ENCODE results near the gene OR11H6. TPM values are rescaled to one million over a fixed set of nuclear protein-coding genes. Genes with fewer than 3 reads are reported as not detected.

Gene OR11H6
- total and polyA plus RNA-seq, 2 donors (not counting 3 experiments of a cell fraction or from before 2014, with no cell fraction given) = not detected

GRCh38 chr14:20177433-20177974 lies 46.0 kb upstream of the OR11H6 start:
- Histone ChIP-seq H3K36me3 (ENCODE audit: control insufficient read depth in 2 of 2, extremely low read depth in 1 of 2, insufficient read depth in 2 of 2, low read length in 2 of 2) (no peaks in the 10 kb centered on the region), H3K9ac (replicated peaks; ENCODE audit: extremely low read depth, insufficient read depth, low read length) (no peak overlapping the region), H3K4me1 (ENCODE audit: control insufficient read depth, extremely low read depth, insufficient read depth, low read length) (no peaks in the 10 kb centered on the region), H3K4me3 (replicated peaks in 1 of 3; ENCODE audit: insufficient read depth in 1 of 3, low read depth in 1 of 3, low read length in 3 of 3) (no peak overlapping the region), H3K79me2 (ENCODE audit: control insufficient read depth, insufficient read depth, low read length) (no peaks in the 10 kb centered on the region), H3K9me1 (replicated peaks; ENCODE audit: control insufficient read depth, extremely low read depth, insufficient read depth, low read length) (no peaks in the 10 kb centered on the region), H3K27ac (ENCODE audit: insufficient read depth, low read depth, low read length) (no peak overlapping the region), H3K4me2 (ENCODE audit: insufficient read depth, low read length) (no peak overlapping the region), H3K27me3 (ENCODE audit: control insufficient read depth in 2 of 2, insufficient read depth in 2 of 2, low read length in 2 of 2) (no peaks in the 10 kb centered on the region), H4K20me1 (replicated peaks; ENCODE audit: control insufficient read depth, extremely low read depth, insufficient read depth, low read length) (no peaks in the 10 kb centered on the region), H3K9me3 (replicated peaks; ENCODE audit: control insufficient read depth, insufficient read depth, low read length) (peaks cover 3% of the 10 kb centered on the region), H2AFZ (ENCODE audit: low read depth, low read length) (no peak overlapping the region)
- TF ChIP-seq EZH2 (IDR thresholded peaks at IDR 0.05; ENCODE audit: borderline replicate concordance, low read depth, low read length, severe bottlenecking) (no peak), MYC (IDR thresholded peaks at IDR 0.05; ENCODE audit: low read depth, low read length) (no peak), POLR2A (IDR thresholded peaks at IDR 0.05; ENCODE audit: low read depth, low read length) (no peak), FOS (IDR thresholded peaks at IDR 0.05; ENCODE audit: borderline replicate concordance, insufficient read depth, low read length) (no peak), JUN (IDR thresholded peaks at IDR 0.05; ENCODE audit: borderline replicate concordance, insufficient read depth, insufficient read length, low read depth) (no peak), GATA2 (IDR thresholded peaks at IDR 0.05; ENCODE audit: insufficient read depth, insufficient read length, low read depth, low read length) (no peak), POLR2AphosphoS5 (IDR thresholded peaks at IDR 0.05; ENCODE audit: insufficient read depth, low read depth, low read length) (no peak)
- TF ChIP-seq, protein P1, sequence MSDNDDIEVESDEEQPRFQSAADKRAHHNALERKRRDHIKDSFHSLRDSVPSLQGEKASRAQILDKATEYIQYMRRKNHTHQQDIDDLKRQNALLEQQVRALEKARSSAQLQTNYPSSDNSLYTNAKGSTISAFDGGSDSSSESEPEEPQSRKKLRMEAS (IDR thresholded peaks at IDR 0.05; ENCODE audit: insufficient read depth, insufficient read length) = no peak
- intact Hi-C loops (cut with micrococcal nuclease) = no loop called here
- ChIA-PET POLR2A (no interaction called here), CTCF (no interaction called here)
- FAIRE-seq = no peak
- no peak for DNase-seq (ENCODE audit: low read depth, low spot score)
- dilution Hi-C loops (cut with MboI; ENCODE audit: extremely low pct_ligation_motif_present, low sequenced_read_pairs) = no loop called here
- no TSS peak for BruUV-seq (replicated peaks)

GRCh38 chr14:20179218-20179617 lies 44.3 kb upstream of the OR11H6 start:
- peaks cover 6% of the 10 kb centered on the region for H3K9me3 ChIP-seq (replicated peaks; ENCODE audit: control insufficient read depth, insufficient read depth, low read length)
- POLR2A ChIA-PET = no interaction called here
- DNase-seq (ENCODE audit: low read depth, low spot score) = no peak
- dilution Hi-C loops (cut with MboI; ENCODE audit: extremely low pct_ligation_motif_present, low sequenced_read_pairs) (no loop called here), intact Hi-C loops (cut with micrococcal nuclease) (no loop called here)
- FAIRE-seq = no peak
- no peak overlapping the region for H3K27ac ChIP-seq (ENCODE audit: insufficient read depth, low read depth, low read length)
- H3K4me1 ChIP-seq (ENCODE audit: control insufficient read depth, extremely low read depth, insufficient read depth, low read length) = no peaks in the 10 kb centered on the region
- H3K4me2 ChIP-seq (ENCODE audit: insufficient read depth, low read length) = no peak overlapping the region
- no TSS peak for BruUV-seq (replicated peaks)
- no peaks in the 10 kb centered on the region for H3K36me3 ChIP-seq (ENCODE audit: control insufficient read depth in 2 of 2, extremely low read depth in 1 of 2, insufficient read depth in 2 of 2, low read length in 2 of 2)
- no peaks in the 10 kb centered on the region for H3K27me3 ChIP-seq (ENCODE audit: control insufficient read depth in 2 of 2, insufficient read depth in 2 of 2, low read length in 2 of 2)
- H3K9me1 ChIP-seq (replicated peaks; ENCODE audit: control insufficient read depth, extremely low read depth, insufficient read depth, low read length) = no peaks in the 10 kb centered on the region
- H3K79me2 ChIP-seq (ENCODE audit: control insufficient read depth, insufficient read depth, low read length) = no peaks in the 10 kb centered on the region
- no peaks in the 10 kb centered on the region for H4K20me1 ChIP-seq (replicated peaks; ENCODE audit: control insufficient read depth, extremely low read depth, insufficient read depth, low read length)
- CTCF ChIA-PET = no interaction called here
- H3K4me3 ChIP-seq (replicated peaks in 1 of 3; ENCODE audit: insufficient read depth in 1 of 3, low read depth in 1 of 3, low read length in 3 of 3) = no peak overlapping the region
- TF ChIP-seq CTCF (IDR thresholded peaks at IDR 0.05; ENCODE audit: extremely low read depth in 1 of 2, insufficient read depth in 1 of 2, low read depth in 1 of 2, low read length in 2 of 2) = no peak
- TF ChIP-seq EZH2 (IDR thresholded peaks at IDR 0.05; ENCODE audit: borderline replicate concordance, low read depth, low read length, severe bottlenecking) = no peak
- no peak for TF ChIP-seq GATA2 (IDR thresholded peaks at IDR 0.05; ENCODE audit: insufficient read depth, insufficient read length, low read depth, low read length)
- no peak for TF ChIP-seq FOS (IDR thresholded peaks at IDR 0.05; ENCODE audit: borderline replicate concordance, insufficient read depth, low read length)
- TF ChIP-seq, protein P1 (IDR thresholded peaks at IDR 0.05; ENCODE audit: insufficient read depth, insufficient read length) = no peak
- no peak for TF ChIP-seq MYC (IDR thresholded peaks at IDR 0.05; ENCODE audit: low read depth, low read length)
- TF ChIP-seq JUN (IDR thresholded peaks at IDR 0.05; ENCODE audit: borderline replicate concordance, insufficient read depth, insufficient read length, low read depth) = no peak
- no peak for TF ChIP-seq POLR2A (IDR thresholded peaks at IDR 0.05; ENCODE audit: low read depth, low read length)
- TF ChIP-seq POLR2AphosphoS5 (IDR thresholded peaks at IDR 0.05; ENCODE audit: insufficient read depth, low read depth, low read length) = no peak
- no peak overlapping the region for H2AFZ ChIP-seq (ENCODE audit: low read depth, low read length)
- H3K9ac ChIP-seq (replicated peaks; ENCODE audit: extremely low read depth, insufficient read depth, low read length) = no peak overlapping the region
